RPMI7951 (cell line): ENCODE measurements around the gene FRMD4B. TPM values are rescaled to one million over a fixed set of nuclear protein-coding genes. Genes with fewer than 3 reads are reported as not detected.

Experiments
- DNase-seq: peaks from one replicate; pipeline ENCODE4 v3.0.0-alpha.2; 2012; ENCODE audit warnings: low read depth
- total RNA-seq: library from RNA; depleted of rRNA; stranded (reverse); fragments of >200 nt; shearing (Covaris generic); gene quantifications from 2 replicates; pipeline ENCODE4 v1.2.3, GENCODE V29; 2014

FRMD4B gene
- total RNA-seq, 1 experiment from 2014 or later = 2.6 TPM

GRCh38 chr3:69174871-69175737 lies 210.8 kb downstream of the FRMD4B start:
- DNase-seq = no peak

GRCh38 chr3:69174445-69174844 lies 211.4 kb downstream of the FRMD4B start:
- DNase-seq = no peak

GRCh38 chr3:69172058-69172457 lies 213.8 kb downstream of the FRMD4B start:
- DNase-seq = no peak

- no peak for DNase-seq
These were observed 219.4 kb downstream of the FRMD4B start for GRCh38 chr3:69166446-69166845.

GRCh38 chr3:69165744-69166143 lies 220.1 kb downstream of the FRMD4B start:
- no peak for DNase-seq

- no peak for DNase-seq
These were observed 221.6 kb downstream of the FRMD4B start for GRCh38 chr3:69164296-69164695.

GRCh38 chr3:69162308-69162980 lies 223.4 kb downstream of the FRMD4B start:
- no peak for DNase-seq

GRCh38 chr3:69161587-69162307 lies 224.1 kb downstream of the FRMD4B start:
- DNase-seq = peak; percentile 50

- DNase-seq = no peak
These were observed 225.4 kb downstream of the FRMD4B start for GRCh38 chr3:69160525-69160924.

- DNase-seq = no peak
These were observed 225.8 kb downstream of the FRMD4B start for GRCh38 chr3:69160107-69160506.

GRCh38 chr3:69149586-69149985 lies 236.3 kb downstream of the FRMD4B start:
- DNase-seq = no peak

- DNase-seq = no peak
These were observed 240.2 kb downstream of the FRMD4B start for GRCh38 chr3:69145688-69146087.

- peak; percentile 2 for DNase-seq
These were observed 241.2 kb downstream of the FRMD4B start for GRCh38 chr3:69144631-69145245.

- DNase-seq = peak; percentile 16
These were observed 242.3 kb downstream of the FRMD4B start for GRCh38 chr3:69143612-69144011.

GRCh38 chr3:69142797-69143454 lies 243.0 kb downstream of the FRMD4B start:
- no peak for DNase-seq

- peak; percentile 4 for DNase-seq
These were observed 243.8 kb downstream of the FRMD4B start for GRCh38 chr3:69142090-69142489.

- DNase-seq = no peak
These were observed 244.6 kb downstream of the FRMD4B start for GRCh38 chr3:69141313-69141712.

- no peak for DNase-seq
These were observed 248.5 kb downstream of the FRMD4B start for GRCh38 chr3:69137412-69137811.

- no peak for DNase-seq
These were observed 248.9 kb downstream of the FRMD4B start for GRCh38 chr3:69137005-69137404.

- no peak for DNase-seq
These were observed 255.2 kb downstream of the FRMD4B start for GRCh38 chr3:69130689-69131088.

- DNase-seq = peak; percentile 7
These were observed 256.4 kb downstream of the FRMD4B start for GRCh38 chr3:69129531-69129930.
